SK-N-SH (cell line): ENCODE results near the gene C19orf53. TPM values are rescaled to one million over a fixed set of nuclear protein-coding genes. Genes with fewer than 3 reads are reported as not detected.

Experiments
- CTCF ChIA-PET: fragments of 300-600, 350-600 bp; formaldehyde crosslinking; extraction: SDS; loops from one replicate; lab custom pipeline; 2021; lab: Yijun Ruan, JAX
- POLR2A ChIA-PET: fragments of 350-600 bp; sonication (Branson Sonifier 250); formaldehyde crosslinking; extraction: SDS; loops from one replicate; lab custom pipeline; 2020; ENCODE audit warnings: antibody characterized with exemption, inconsistent platforms; lab: Yijun Ruan, JAX
- DNase-seq: peaks from one replicate; pipeline ENCODE4 v3.0.0; 2012
- H2AFZ ChIP-seq: fragments of 200-600 bp; sonication (generic); 2 replicates; pipeline ENCODE4 v1.8.1; 2016; ENCODE audit warnings: antibody characterized with exemption, mild to moderate bottlenecking, low read depth
- H3F3A ChIP-seq: fragments of 200-600 bp; sonication (generic); replicated peaks from 2 replicates; pipeline ENCODE3; 2016; ENCODE audit warnings: antibody characterized with exemption, mild to moderate bottlenecking; ENCODE audit not compliant: insufficient read depth
- H3K27ac ChIP-seq, 2 experiments: fragments of 200-500 bp in 1 of 2; fragments of 200-600 bp in 1 of 2; sonication (Bioruptor generic) in 1 of 2; sonication (generic), shearing (Covaris generic) in 1 of 2; 2 replicates each; pipeline versions ENCODE4 v1.5.1 to v1.6.1; 2014 to 2016; ENCODE audit warnings: low read depth in 2 of 2, inconsistent platforms in 1 of 2, low read length in 1 of 2, mild to moderate bottlenecking in 1 of 2, mixed read lengths in 1 of 2
- H3K27me3 ChIP-seq: fragments of 200-600 bp; sonication (generic), shearing (Covaris generic); 2 replicates; pipeline ENCODE4 v1.6.1; 2016; ENCODE audit warnings: mixed run types; ENCODE audit not compliant: insufficient read depth
- H3K36me3 ChIP-seq, 2 experiments: fragments of 200-500 bp in 1 of 2; fragments of 200-600 bp in 1 of 2; sonication (Bioruptor generic) in 1 of 2; sonication (generic) in 1 of 2; replicated peaks in 1 of 2; 2 replicates each; pipeline versions ENCODE3 to v1.5.1; 2014 to 2016; ENCODE audit warnings: low read length in 1 of 2, mild to moderate bottlenecking in 1 of 2; ENCODE audit not compliant: insufficient read depth in 2 of 2, control insufficient read depth in 1 of 2
- H3K4me1 ChIP-seq, 2 experiments: fragments of 200-500 bp in 1 of 2; fragments of 200-600 bp in 1 of 2; sonication (Bioruptor generic) in 1 of 2; sonication (generic), shearing (Covaris generic) in 1 of 2; 2 replicates each; pipeline versions ENCODE4 v1.5.1 to v1.6.1; 2014 to 2016; ENCODE audit warnings: low read depth in 1 of 2, low read length in 1 of 2, mixed run types in 1 of 2; ENCODE audit not compliant: insufficient read depth in 2 of 2, control insufficient read depth in 1 of 2
- H3K4me2 ChIP-seq: fragments of 200-600 bp; sonication (generic), shearing (Covaris generic); 2 replicates; pipeline ENCODE4 v1.6.1; 2017; ENCODE audit warnings: mixed run types
- H3K4me3 ChIP-seq, 2 experiments: fragments of 200-500 bp in 1 of 2; fragments of 200-600 bp in 1 of 2; sonication (Bioruptor generic) in 1 of 2; sonication (generic), shearing (Covaris generic) in 1 of 2; 2 replicates each; pipeline versions ENCODE4 v1.5.1 to v1.8.1; 2014 to 2016; ENCODE audit warnings: low read depth in 2 of 2, inconsistent platforms in 1 of 2, low read length in 1 of 2, mild to moderate bottlenecking in 1 of 2, mixed read lengths in 1 of 2, moderate library complexity in 1 of 2
- H3K79me2 ChIP-seq: fragments of 200-600 bp; sonication (generic); 2 replicates; pipeline ENCODE4 v1.8.1; 2017; ENCODE audit warnings: mild to moderate bottlenecking; ENCODE audit not compliant: insufficient read depth
- H3K9ac ChIP-seq: fragments of 200-600 bp; sonication (generic); 2 replicates; pipeline ENCODE4 v1.6.1; 2017; ENCODE audit warnings: mixed run types
- H3K9me2 ChIP-seq: fragments of 200-600 bp; sonication (generic); 2 replicates; pipeline ENCODE4 v1.6.1; 2017; ENCODE audit warnings: mixed run types
- H3K9me3 ChIP-seq: fragments of 200-600 bp; sonication (generic); 2 replicates; pipeline ENCODE4 v1.6.1; 2017; ENCODE audit warnings: mixed run types, mild to moderate bottlenecking, moderate library complexity
- H4K20me1 ChIP-seq: fragments of 200-600 bp; sonication (generic); 2 replicates; pipeline ENCODE4 v1.6.1; 2017; ENCODE audit warnings: mild to moderate bottlenecking, mixed run types; ENCODE audit not compliant: insufficient read depth
- CTCF ChIP-seq: fragments of 200-600 bp; sonication (generic); IDR thresholded peaks from 2 replicates; pipeline ENCODE4 v1.6.1; 2017; ENCODE audit warnings: antibody characterized with exemption, mild to moderate bottlenecking, moderate library complexity
- EZH2phosphoT487 ChIP-seq: fragments of 200-600 bp; sonication (generic); IDR thresholded peaks from 2 replicates; pipeline ENCODE4 v1.6.1; 2017; ENCODE audit warnings: low read depth, mixed run types, mild to moderate bottlenecking, antibody characterized with exemption, moderate library complexity, borderline replicate concordance
- FOXJ3 ChIP-seq: sonication (generic); formaldehyde crosslinking; IDR thresholded peaks from 2 replicates; pipeline ENCODE4 v1.5.1; 2020; ENCODE audit warnings: mild to moderate bottlenecking, missing genetic modification reagents
- GABPA ChIP-seq: IDR thresholded peaks from 2 replicates; pipeline ENCODE4 v1.4.0; 2012; ENCODE audit warnings: low read depth, mild to moderate bottlenecking
- GATA2 ChIP-seq: sonication (generic); formaldehyde crosslinking; IDR thresholded peaks from 2 replicates; pipeline ENCODE4 v1.5.0; 2020; ENCODE audit warnings: mild to moderate bottlenecking, missing genetic modification reagents
- MAX ChIP-seq: IDR thresholded peaks from 2 replicates; pipeline ENCODE4 v1.4.0; 2012; ENCODE audit warnings: low read depth
- PBX3 ChIP-seq: IDR thresholded peaks from 2 replicates; pipeline ENCODE4; 2012
- RAD21 ChIP-seq: IDR thresholded peaks from 2 replicates; pipeline ENCODE4 v1.6.1; 2012; ENCODE audit warnings: mild to moderate bottlenecking, low read length
- REST ChIP-seq: IDR thresholded peaks from 2 replicates; pipeline ENCODE4 v1.6.1; 2012; ENCODE audit warnings: mild to moderate bottlenecking, low read depth, low read length, moderate library complexity
- TEAD4 ChIP-seq: IDR thresholded peaks from 2 replicates; pipeline ENCODE4 v1.4.0; 2012; ENCODE audit warnings: mild to moderate bottlenecking, borderline replicate concordance; ENCODE audit not compliant: insufficient read depth
- WGBS: methylation state at CpG from one replicate; pipeline ENCODE4 v1.1.6; 2017; ENCODE audit warnings: low lambda C conversion rate; 5-methylcytosine and 5-hydroxymethylcytosine counted together
- polyA plus RNA-seq, 3 experiments: library from polyadenylated mRNA; depleted of rRNA; stranded (reverse); fragments of >200 nt; gene quantifications; 2 replicates each; pipeline ENCODE4 v1.2.3, GENCODE V29; 2012

C19orf53 gene
- polyA plus RNA-seq, 1 of the 3 experiments (the other 2 are of a cell fraction), result 554 TPM

- TF ChIP-seq PBX3, result peak; percentile 65
- no peak for TF ChIP-seq GATA2 (CRISPR knock-in tag)
- no peak for TF ChIP-seq REST
- no peak for TF ChIP-seq EZH2phosphoT487
- TF ChIP-seq RAD21, result no peak
- no peak for TF ChIP-seq FOXJ3 (CRISPR knock-in tag)
Observed at GRCh38 chr19:13781547-13781946, 7.3 kb downstream of the C19orf53 start (continued).

GRCh38 chr19:13782537-13782936, 8.3 kb downstream of the C19orf53 start:
- H3K4me1 ChIP-seq, result peaks cover 5 to 22% of the 10 kb centered on the region in 2 experiments; a peak in 3 of 4 replicates
- H3K27me3 ChIP-seq, result no peaks in the 10 kb centered on the region
- H3K9me3 ChIP-seq, result no peaks in the 10 kb centered on the region
- no peaks in the 10 kb centered on the region for H3K9me2 ChIP-seq
- no peak overlapping the region for H2AFZ ChIP-seq
- POLR2A ChIA-PET, result interaction anchor here (0.6 kb wide), 1 partner anchor 146 kb away, joined by 4 read pairs; no protein-coding TSS in a partner anchor
- peaks cover 2% of the 10 kb centered on the region; the same call in 1 of the 2 replicates for H3K79me2 ChIP-seq
- H3F3A ChIP-seq, result peaks cover 35% of the 10 kb centered on the region
- no peak overlapping the region for H3K4me3 ChIP-seq
- no peak for TF ChIP-seq MAX
- TF ChIP-seq TEAD4, result no peak
- TF ChIP-seq CTCF, result no peak
- no peak for TF ChIP-seq GABPA
- no peak for TF ChIP-seq FOXJ3 (CRISPR knock-in tag)
- CTCF ChIA-PET, result interaction anchor here (6.7 kb wide), 1 partner anchor 79 kb away, joined by 133 read pairs; no protein-coding TSS in a partner anchor
- no peak overlapping the region for H3K4me2 ChIP-seq
- H3K27ac ChIP-seq, result peak overlapping the region in 1 of 2 experiments; percentile 71; a peak in 1 of 4 replicates
- H4K20me1 ChIP-seq, result no peaks in the 10 kb centered on the region
- peaks cover 17 to 22% of the 10 kb centered on the region in 2 experiments for H3K36me3 ChIP-seq
- no peak overlapping the region for H3K9ac ChIP-seq
- WGBS, result 78% methylated on average over 8 of the region's 8 CpGs
- no peak for DNase-seq
